Mesothelial cell of epicardium (in vitro differentiated cells): ENCODE results near the gene PHKB. TPM values are rescaled to one million over a fixed set of nuclear protein-coding genes. Genes with fewer than 3 reads are reported as not detected.

Experiments used
- DNase-seq, 2 experiments: peaks; one replicate each; pipeline ENCODE4 v3.0.0; 2021; ENCODE audit warnings: low spot score in 2 of 2; ENCODE audit not compliant: unreplicated experiment in 2 of 2
- H3K27ac Mint-ChIP-seq: 2 replicates; pipeline ENCODE4 v1.8.0; 2021; ENCODE audit warnings: mixed read lengths
- H3K27me3 Mint-ChIP-seq: 2 replicates; pipeline ENCODE4 v1.8.0; 2021; ENCODE audit warnings: low read depth, mixed read lengths
- H3K36me3 Mint-ChIP-seq: 2 replicates; pipeline ENCODE4 v1.8.0; 2021; ENCODE audit warnings: mixed read lengths
- H3K4me1 Mint-ChIP-seq: 2 replicates; pipeline ENCODE4 v1.8.0; 2021; ENCODE audit warnings: mixed read lengths
- H3K4me3 Mint-ChIP-seq: 2 replicates; pipeline ENCODE4 v1.8.0; 2021; ENCODE audit warnings: mild to moderate bottlenecking, moderate library complexity, mixed read lengths
- H3K9me3 Mint-ChIP-seq: 2 replicates; pipeline ENCODE4 v1.8.0; 2021; ENCODE audit warnings: mixed read lengths
- CTCF ChIP-seq: fragments of 200-600 bp; sonication (generic); IDR thresholded peaks from one replicate; pipeline ENCODE4 v1.5.0; 2021; ENCODE audit warnings: antibody characterized with exemption; ENCODE audit not compliant: unreplicated experiment
- total RNA-seq: library from RNA; stranded (reverse); gene quantifications from 3 replicates; pipeline ENCODE4 v1.2.1, GENCODE V29; 2021

PHKB gene
- total RNA-seq, 1 donor from 2014 or later = 68.1 TPM

GRCh38 chr16:47715442-47716083 lies 254.4 kb downstream of the PHKB start:
- DNase-seq = no peak
- TF ChIP-seq CTCF = no peak
- H3K4me3 Mint-ChIP-seq = no peak overlapping the region
- H3K27me3 Mint-ChIP-seq = peaks cover 31% of the 10 kb centered on the region
- H3K4me1 Mint-ChIP-seq = peaks cover 25% of the 10 kb centered on the region
- no peaks in the 10 kb centered on the region for H3K36me3 Mint-ChIP-seq
- no peak overlapping the region for H3K27ac Mint-ChIP-seq
- H3K9me3 Mint-ChIP-seq = peaks cover 5% of the 10 kb centered on the region

GRCh38 chr16:47716571-47716970 lies 255.4 kb downstream of the PHKB start:
- H3K27ac Mint-ChIP-seq = no peak overlapping the region
- peaks cover 5% of the 10 kb centered on the region for H3K9me3 Mint-ChIP-seq
- peaks cover 25% of the 10 kb centered on the region for H3K4me1 Mint-ChIP-seq
- TF ChIP-seq CTCF = no peak
- H3K27me3 Mint-ChIP-seq = peaks cover 32% of the 10 kb centered on the region
- no peaks in the 10 kb centered on the region for H3K36me3 Mint-ChIP-seq
- no peak overlapping the region for H3K4me3 Mint-ChIP-seq
- DNase-seq = no peak

GRCh38 chr16:47719713-47720112 lies 258.6 kb downstream of the PHKB start:
- H3K4me3 Mint-ChIP-seq = no peak overlapping the region
- H3K4me1 Mint-ChIP-seq = peaks cover 30% of the 10 kb centered on the region
- H3K9me3 Mint-ChIP-seq = peaks cover 5% of the 10 kb centered on the region
- no peak overlapping the region for H3K27ac Mint-ChIP-seq
- H3K36me3 Mint-ChIP-seq = no peaks in the 10 kb centered on the region
- no peak for DNase-seq
- TF ChIP-seq CTCF = no peak
- peaks cover 26% of the 10 kb centered on the region for H3K27me3 Mint-ChIP-seq

GRCh38 chr16:47721006-47721637 lies 260.0 kb downstream of the PHKB start:
- Mint-ChIP-seq H3K36me3 (no peaks in the 10 kb centered on the region), H3K4me3 (no peak overlapping the region), H3K27ac (no peak overlapping the region), H3K27me3 (peaks cover 30% of the 10 kb centered on the region), H3K9me3 (no peaks in the 10 kb centered on the region), H3K4me1 (peaks cover 19% of the 10 kb centered on the region)
- DNase-seq = no peak
- no peak for TF ChIP-seq CTCF

GRCh38 chr16:47722046-47722445 lies 260.9 kb downstream of the PHKB start:
- H3K9me3 Mint-ChIP-seq = no peaks in the 10 kb centered on the region
- H3K36me3 Mint-ChIP-seq = no peaks in the 10 kb centered on the region
- DNase-seq = no peak
- peaks cover 36% of the 10 kb centered on the region for H3K27me3 Mint-ChIP-seq
- H3K4me3 Mint-ChIP-seq = no peak overlapping the region
- peaks cover 12% of the 10 kb centered on the region for H3K4me1 Mint-ChIP-seq
- no peak overlapping the region for H3K27ac Mint-ChIP-seq
- TF ChIP-seq CTCF = no peak
